ENCODE data around the gene ADCY10. TPM values are rescaled to one million over a fixed set of nuclear protein-coding genes. Genes with fewer than 3 reads are reported as not detected.
A peak's percentile ranks its signal among the peaks of the same experiment; 100 is the strongest.

ADCY10 gene
- total RNA-seq, 1 donor from 2014 or later: 0.94 TPM

DNA sequence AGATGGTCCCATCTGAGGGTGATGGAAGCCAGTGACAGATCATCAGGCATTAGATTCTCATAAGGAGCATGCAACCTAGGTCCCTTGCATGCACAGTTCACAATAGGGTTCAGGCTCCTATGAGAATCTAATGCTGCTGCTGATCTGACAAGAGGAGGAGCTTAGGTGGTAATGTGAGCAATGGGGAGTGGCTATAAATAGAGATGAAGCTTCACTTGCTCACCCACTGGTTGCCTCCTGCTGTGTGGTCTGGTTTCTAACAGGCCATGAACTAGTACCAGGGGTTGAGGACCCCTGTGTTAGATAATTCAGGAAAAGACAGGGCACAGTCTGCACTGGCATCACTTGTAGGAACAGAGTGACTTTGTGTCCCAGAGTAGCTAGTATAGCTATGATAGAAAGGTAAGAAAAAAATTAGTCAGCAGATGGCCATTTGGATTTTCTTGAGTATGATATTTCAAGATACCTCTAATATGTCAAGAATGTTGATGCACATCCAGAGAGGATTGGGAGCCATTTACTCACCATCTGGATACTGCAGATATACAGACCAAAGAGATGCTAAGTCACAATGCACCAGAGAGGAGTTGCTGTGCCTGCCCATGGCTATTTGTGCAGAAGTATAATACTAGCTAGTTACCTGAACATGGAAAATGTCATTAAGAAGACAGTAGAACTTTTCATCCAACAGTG is 53.6 kb downstream of the ADCY10 start:
- Mint-ChIP-seq H3K9me3 (ENCODE audit: unreplicated experiment) (peaks cover 3% of the 10 kb centered on the region), H3K4me1 (ENCODE audit: unreplicated experiment) (peaks cover 2% of the 10 kb centered on the region), H3K4me3 (ENCODE audit: unreplicated experiment) (no peak overlapping the region), H3K27ac (ENCODE audit: unreplicated experiment) (no peak overlapping the region), H3K27me3 (ENCODE audit: unreplicated experiment) (no peaks in the 10 kb centered on the region), H3K36me3 (ENCODE audit: unreplicated experiment) (no peaks in the 10 kb centered on the region)
- DNase-seq (ENCODE audit: extremely low spot score, unreplicated experiment): peak; percentile 21
- TF ChIP-seq, protein P1, sequence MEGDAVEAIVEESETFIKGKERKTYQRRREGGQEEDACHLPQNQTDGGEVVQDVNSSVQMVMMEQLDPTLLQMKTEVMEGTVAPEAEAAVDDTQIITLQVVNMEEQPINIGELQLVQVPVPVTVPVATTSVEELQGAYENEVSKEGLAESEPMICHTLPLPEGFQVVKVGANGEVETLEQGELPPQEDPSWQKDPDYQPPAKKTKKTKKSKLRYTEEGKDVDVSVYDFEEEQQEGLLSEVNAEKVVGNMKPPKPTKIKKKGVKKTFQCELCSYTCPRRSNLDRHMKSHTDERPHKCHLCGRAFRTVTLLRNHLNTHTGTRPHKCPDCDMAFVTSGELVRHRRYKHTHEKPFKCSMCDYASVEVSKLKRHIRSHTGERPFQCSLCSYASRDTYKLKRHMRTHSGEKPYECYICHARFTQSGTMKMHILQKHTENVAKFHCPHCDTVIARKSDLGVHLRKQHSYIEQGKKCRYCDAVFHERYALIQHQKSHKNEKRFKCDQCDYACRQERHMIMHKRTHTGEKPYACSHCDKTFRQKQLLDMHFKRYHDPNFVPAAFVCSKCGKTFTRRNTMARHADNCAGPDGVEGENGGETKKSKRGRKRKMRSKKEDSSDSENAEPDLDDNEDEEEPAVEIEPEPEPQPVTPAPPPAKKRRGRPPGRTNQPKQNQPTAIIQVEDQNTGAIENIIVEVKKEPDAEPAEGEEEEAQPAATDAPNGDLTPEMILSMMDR (IDR thresholded peaks at IDR 0.05): no peak

DNA sequence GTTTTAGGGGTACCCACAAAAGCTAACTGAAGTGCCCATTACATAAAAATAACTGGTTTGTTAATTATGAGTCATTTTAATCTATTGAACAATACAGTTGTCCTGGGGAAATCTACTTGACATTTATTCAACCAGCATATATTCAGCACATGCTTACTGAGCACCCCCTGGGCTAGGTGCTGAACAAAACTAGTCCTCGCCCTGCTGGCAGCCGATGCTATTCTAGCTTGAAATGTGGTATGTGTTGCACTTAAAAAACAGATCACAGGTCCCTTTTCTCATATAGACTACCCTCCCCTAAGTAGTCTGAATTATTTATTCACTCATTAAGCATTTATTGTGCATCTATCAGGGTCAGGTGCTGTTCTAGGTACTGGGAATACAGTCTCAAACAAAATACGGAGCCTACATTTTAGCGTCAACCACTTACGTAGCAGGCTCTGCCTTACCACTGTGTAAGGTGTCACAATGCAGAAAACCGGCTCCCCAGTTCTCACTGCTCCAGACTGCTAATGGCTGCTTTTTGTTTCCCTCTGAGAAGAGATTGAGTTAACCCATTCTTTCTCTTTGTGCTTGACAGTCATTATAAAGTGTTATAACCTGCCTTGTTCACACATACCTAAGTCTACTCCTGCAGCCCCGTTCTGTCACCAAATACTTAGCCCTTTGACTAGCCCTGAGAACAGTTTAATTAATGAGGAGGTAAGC is 57.1 kb downstream of the ADCY10 start:
- Mint-ChIP-seq H3K9me3 (ENCODE audit: unreplicated experiment) (no peaks in the 10 kb centered on the region), H3K4me1 (ENCODE audit: unreplicated experiment) (no peaks in the 10 kb centered on the region), H3K27me3 (ENCODE audit: unreplicated experiment) (no peaks in the 10 kb centered on the region), H3K27ac (ENCODE audit: unreplicated experiment) (no peak overlapping the region), H3K36me3 (ENCODE audit: unreplicated experiment) (no peaks in the 10 kb centered on the region), H3K4me3 (ENCODE audit: unreplicated experiment) (no peak overlapping the region)
- TF ChIP-seq, protein P1 (IDR thresholded peaks at IDR 0.05): no peak
- DNase-seq (ENCODE audit: extremely low spot score, unreplicated experiment): no peak

DNA sequence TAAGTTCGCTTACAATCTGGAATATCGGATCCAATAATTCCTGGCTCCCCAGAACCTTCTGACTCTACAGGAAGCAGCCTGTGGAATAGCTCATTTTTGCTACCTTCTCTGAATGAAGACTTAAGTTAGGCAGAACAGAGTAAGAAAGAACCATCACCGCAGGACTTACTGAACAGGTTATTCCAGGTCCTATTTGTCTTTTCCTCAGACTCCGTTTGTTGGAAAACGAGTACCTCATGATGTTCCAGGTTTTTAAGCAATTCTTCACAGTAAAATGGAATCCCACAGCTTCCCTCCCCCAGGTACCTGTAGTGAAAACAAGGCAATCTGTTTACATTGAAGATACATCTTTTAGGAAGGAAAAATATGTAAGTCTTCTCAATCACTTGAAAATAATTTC is 59.8 kb downstream of the ADCY10 start:
- Mint-ChIP-seq H3K9me3 (ENCODE audit: unreplicated experiment) (no peaks in the 10 kb centered on the region), H3K27me3 (ENCODE audit: unreplicated experiment) (no peaks in the 10 kb centered on the region), H3K4me1 (ENCODE audit: unreplicated experiment) (no peaks in the 10 kb centered on the region), H3K4me3 (ENCODE audit: unreplicated experiment) (no peak overlapping the region), H3K27ac (ENCODE audit: unreplicated experiment) (no peak overlapping the region), H3K36me3 (ENCODE audit: unreplicated experiment) (no peaks in the 10 kb centered on the region)
- TF ChIP-seq, protein P1 (IDR thresholded peaks at IDR 0.05): no peak
- no peak for DNase-seq (ENCODE audit: extremely low spot score, unreplicated experiment)

DNA sequence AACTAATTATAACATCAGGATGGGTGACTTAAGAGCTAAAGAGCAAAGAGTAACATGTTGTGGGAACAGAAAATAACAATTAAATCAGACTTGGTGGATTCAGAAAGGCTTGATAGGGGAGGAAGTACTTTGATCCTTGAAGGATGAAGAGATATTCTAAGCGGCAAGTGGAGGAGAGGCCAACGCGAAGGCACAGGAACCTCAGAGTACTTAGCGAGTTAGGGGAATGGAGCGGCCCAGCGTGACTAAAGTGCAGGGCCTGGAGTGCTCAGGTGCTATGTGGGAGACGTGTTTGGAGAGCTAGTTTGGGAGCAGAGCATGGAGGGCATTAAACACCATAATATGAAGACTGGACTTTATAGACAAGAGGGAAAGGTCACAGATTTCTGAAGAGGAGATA is 64.3 kb downstream of the ADCY10 start:
- peak; percentile 48 for DNase-seq (ENCODE audit: extremely low spot score, unreplicated experiment)
- H3K27me3 Mint-ChIP-seq (ENCODE audit: unreplicated experiment): no peaks in the 10 kb centered on the region
- H3K4me1 Mint-ChIP-seq (ENCODE audit: unreplicated experiment): no peaks in the 10 kb centered on the region
- H3K36me3 Mint-ChIP-seq (ENCODE audit: unreplicated experiment): no peaks in the 10 kb centered on the region
- H3K27ac Mint-ChIP-seq (ENCODE audit: unreplicated experiment): no peak overlapping the region
- no peak overlapping the region for H3K4me3 Mint-ChIP-seq (ENCODE audit: unreplicated experiment)
- H3K9me3 Mint-ChIP-seq (ENCODE audit: unreplicated experiment): no peaks in the 10 kb centered on the region
- TF ChIP-seq, protein P1 (IDR thresholded peaks at IDR 0.05): no peak

DNA sequence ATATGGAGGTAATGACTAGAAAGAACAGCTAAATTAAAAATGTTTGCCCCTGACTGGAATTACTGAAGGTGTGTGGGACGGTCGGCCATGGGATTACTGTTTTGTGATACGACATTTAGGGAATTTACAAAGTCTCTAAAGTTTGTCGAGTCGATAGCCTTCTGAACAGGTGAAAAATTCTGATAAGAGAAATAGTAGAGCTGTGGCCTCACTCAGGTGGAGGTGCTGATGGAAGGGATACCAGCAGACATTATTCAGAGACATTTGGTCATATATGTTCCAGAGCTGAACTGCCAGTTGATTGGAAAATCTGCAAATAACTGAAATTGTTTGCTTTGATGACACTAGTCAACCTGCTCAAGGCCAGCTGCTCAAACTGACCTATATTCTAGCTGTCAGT is 71.1 kb downstream of the ADCY10 start:
- H3K9me3 Mint-ChIP-seq (ENCODE audit: unreplicated experiment): no peaks in the 10 kb centered on the region
- TF ChIP-seq, protein P1 (IDR thresholded peaks at IDR 0.05): no peak
- no peaks in the 10 kb centered on the region for H3K36me3 Mint-ChIP-seq (ENCODE audit: unreplicated experiment)
- no peaks in the 10 kb centered on the region for H3K4me1 Mint-ChIP-seq (ENCODE audit: unreplicated experiment)
- peaks cover 7% of the 10 kb centered on the region for H3K27me3 Mint-ChIP-seq (ENCODE audit: unreplicated experiment)
- H3K27ac Mint-ChIP-seq (ENCODE audit: unreplicated experiment): no peak overlapping the region
- no peak overlapping the region for H3K4me3 Mint-ChIP-seq (ENCODE audit: unreplicated experiment)
- DNase-seq (ENCODE audit: extremely low spot score, unreplicated experiment): no peak

All from osteocyte (in vitro differentiated cells).